ENCODE data around the gene ACAP1. TPM values are rescaled to one million over a fixed set of nuclear protein-coding genes. Genes with fewer than 3 reads are reported as not detected.

Gene ACAP1
- total RNA-seq, 1 donor from 2014 or later, result 328 TPM

DNA sequence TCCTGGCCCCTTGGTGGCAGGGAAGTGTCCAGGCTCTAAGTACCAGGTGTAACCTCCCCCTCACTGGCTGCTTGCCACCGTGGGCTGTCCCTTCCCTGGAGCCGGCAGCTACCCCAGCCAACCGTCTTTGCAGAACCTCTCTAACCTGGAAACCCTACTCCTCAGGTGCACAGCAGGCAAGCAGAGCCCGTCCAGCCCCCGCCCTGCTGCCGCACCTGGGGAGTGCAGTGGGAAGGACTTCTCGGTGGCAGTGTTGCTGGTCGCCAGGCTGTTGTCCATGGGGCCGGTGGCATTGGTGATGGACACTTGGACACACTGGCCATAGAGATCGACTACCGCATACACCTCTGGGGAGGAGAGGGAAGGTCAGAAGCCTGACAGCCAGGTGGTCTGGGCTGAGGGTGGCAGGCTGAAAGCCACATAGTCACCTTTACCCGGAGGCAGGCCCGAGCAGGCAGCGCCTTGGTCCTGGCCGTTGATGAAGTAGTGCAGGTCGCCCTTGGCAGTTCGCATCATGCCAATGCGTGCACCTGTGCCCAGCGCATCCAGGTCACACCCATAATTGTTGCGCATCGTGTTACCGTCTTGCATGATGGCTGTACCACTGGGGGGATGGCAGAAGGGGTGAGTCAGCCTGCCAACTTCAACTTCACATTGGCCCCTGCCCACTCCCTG lies 13.7 kb upstream of the ACAP1 start:
- Mint-ChIP-seq H3K4me3 (no peak overlapping the region), H3K27me3 (no peaks in the 10 kb centered on the region), H3K9me3 (no peaks in the 10 kb centered on the region), H3K4me1 (peaks cover 3% of the 10 kb centered on the region), H3K27ac (no peak overlapping the region), H3K36me3 (ENCODE audit: low read depth) (peaks cover 82% of the 10 kb centered on the region)
- TF ChIP-seq, protein P1, sequence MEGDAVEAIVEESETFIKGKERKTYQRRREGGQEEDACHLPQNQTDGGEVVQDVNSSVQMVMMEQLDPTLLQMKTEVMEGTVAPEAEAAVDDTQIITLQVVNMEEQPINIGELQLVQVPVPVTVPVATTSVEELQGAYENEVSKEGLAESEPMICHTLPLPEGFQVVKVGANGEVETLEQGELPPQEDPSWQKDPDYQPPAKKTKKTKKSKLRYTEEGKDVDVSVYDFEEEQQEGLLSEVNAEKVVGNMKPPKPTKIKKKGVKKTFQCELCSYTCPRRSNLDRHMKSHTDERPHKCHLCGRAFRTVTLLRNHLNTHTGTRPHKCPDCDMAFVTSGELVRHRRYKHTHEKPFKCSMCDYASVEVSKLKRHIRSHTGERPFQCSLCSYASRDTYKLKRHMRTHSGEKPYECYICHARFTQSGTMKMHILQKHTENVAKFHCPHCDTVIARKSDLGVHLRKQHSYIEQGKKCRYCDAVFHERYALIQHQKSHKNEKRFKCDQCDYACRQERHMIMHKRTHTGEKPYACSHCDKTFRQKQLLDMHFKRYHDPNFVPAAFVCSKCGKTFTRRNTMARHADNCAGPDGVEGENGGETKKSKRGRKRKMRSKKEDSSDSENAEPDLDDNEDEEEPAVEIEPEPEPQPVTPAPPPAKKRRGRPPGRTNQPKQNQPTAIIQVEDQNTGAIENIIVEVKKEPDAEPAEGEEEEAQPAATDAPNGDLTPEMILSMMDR (IDR thresholded peaks at IDR 0.05), result no peak
- POLR2A ChIA-PET, result interaction anchor here (0.8 to 1.5 kb wide), 2 partner anchors 14 to 27 kb away, joined by 3 to 4 read pairs; partner anchors contain the start of gene ACAP1
- ATAC-seq (ENCODE audit: low read depth), result no peak
- no peak for DNase-seq
- intact Hi-C loops (cut with micrococcal nuclease), result no loop called here
- CTCF ChIA-PET, result interaction anchor here (0.9 kb wide), 1 partner anchor 24 kb away, joined by 3 read pairs; no protein-coding TSS in a partner anchor

DNA sequence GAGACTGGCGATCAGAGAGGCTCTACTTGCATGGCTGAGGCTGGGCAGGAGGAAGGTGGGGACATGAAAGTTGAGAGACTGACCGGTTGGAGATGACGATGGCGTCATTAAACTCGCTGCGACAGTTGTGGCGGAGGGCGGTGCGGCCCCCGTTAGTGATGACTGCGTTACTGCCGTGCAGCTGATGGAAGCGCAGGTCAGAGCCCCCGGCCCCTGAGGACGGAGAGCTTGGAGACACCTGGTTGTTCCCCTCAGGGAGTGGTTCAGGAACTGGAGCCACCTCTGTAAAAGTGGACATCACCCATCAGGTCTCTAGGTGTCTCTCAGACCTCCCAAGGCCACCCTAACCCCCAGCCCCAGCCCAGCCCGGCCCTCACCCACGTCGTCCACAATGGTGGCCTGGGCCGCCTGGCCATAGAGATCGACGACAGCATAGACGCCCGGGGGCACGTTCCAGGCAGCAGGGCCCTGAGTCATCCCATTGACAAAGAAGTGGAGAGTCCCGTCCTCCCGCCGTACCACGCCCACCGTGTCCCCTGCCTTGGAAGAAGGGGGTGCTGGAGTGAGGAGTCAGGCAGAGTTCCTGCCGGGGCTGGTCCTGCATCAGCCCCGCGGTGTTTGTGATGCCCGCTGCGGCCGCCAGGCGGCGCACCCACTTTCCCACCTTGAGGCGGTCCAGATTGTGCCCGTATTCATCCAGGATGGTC lies 12.4 kb upstream of the ACAP1 start:
- POLR2A ChIA-PET, result interaction anchor here (0.9 to 1.3 kb wide), 3 partner anchors 8 to 27 kb away, joined by 3 to 7 read pairs (median 4); partner anchors contain the start of gene ACAP1
- intact Hi-C loops (cut with micrococcal nuclease), result loop anchor here (1.0 kb wide), 3 partner anchors 21 to 43 kb away; partner anchors contain the start of genes KCTD11 and SLC2A4
- peaks cover 71% of the 10 kb centered on the region for H3K36me3 Mint-ChIP-seq (ENCODE audit: low read depth)
- H3K4me1 Mint-ChIP-seq, result peaks cover 15% of the 10 kb centered on the region
- H3K27me3 Mint-ChIP-seq, result no peaks in the 10 kb centered on the region
- DNase-seq, result peak; percentile 62
- peak; percentile 41 for ATAC-seq (ENCODE audit: low read depth)
- CTCF ChIA-PET, result interaction anchor here (0.7 to 2.2 kb wide), 6 partner anchors 10 to 26 kb away, joined by 3 to 18 read pairs (median 5); partner anchors contain the start of gene ACAP1
- H3K27ac Mint-ChIP-seq, result no peak overlapping the region
- TF ChIP-seq, protein P1 (IDR thresholded peaks at IDR 0.05), result peak; percentile 64
- H3K4me3 Mint-ChIP-seq, result no peak overlapping the region
- H3K9me3 Mint-ChIP-seq, result no peaks in the 10 kb centered on the region

DNA sequence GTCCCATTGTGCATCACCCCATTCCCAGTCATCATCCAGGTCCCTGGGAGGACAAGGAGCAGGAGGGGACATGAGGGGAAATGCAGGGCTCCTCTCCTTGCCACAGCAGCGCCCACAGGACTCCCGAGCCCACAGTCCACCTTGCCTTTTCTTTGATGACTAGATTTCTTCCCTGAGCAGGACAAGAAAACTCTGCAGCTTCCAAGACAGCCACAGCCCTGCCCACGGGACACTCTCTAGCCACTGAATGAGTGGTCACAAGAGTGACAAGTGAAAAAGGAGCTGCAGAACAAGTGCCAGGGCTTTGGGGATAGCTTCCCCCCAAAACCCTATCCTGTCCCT lies 11.9 kb upstream of the ACAP1 start:
- TF ChIP-seq, protein P1 (IDR thresholded peaks at IDR 0.05), result no peak
- ATAC-seq (ENCODE audit: low read depth) (no peak), DNase-seq (no peak)
- Mint-ChIP-seq H3K36me3 (ENCODE audit: low read depth) (peaks cover 72% of the 10 kb centered on the region), H3K9me3 (no peaks in the 10 kb centered on the region), H3K27me3 (no peaks in the 10 kb centered on the region), H3K27ac (no peak overlapping the region), H3K4me3 (no peak overlapping the region), H3K4me1 (peaks cover 16% of the 10 kb centered on the region)
- ChIA-PET POLR2A (interaction anchor here (0.7 to 3.6 kb wide), 6 partner anchors 8 to 27 kb away, joined by 3 to 20 read pairs (median 4); partner anchors contain the start of gene ACAP1), CTCF (interaction anchor here (0.7 to 2.2 kb wide), 8 partner anchors 9 to 151 kb away, joined by 3 to 18 read pairs (median 3); partner anchors contain the start of genes ACAP1 and GPS2)
- intact Hi-C loops (cut with micrococcal nuclease), result loop anchor here (1.0 kb wide), 3 partner anchors 21 to 43 kb away; partner anchors contain the start of genes KCTD11 and SLC2A4

DNA sequence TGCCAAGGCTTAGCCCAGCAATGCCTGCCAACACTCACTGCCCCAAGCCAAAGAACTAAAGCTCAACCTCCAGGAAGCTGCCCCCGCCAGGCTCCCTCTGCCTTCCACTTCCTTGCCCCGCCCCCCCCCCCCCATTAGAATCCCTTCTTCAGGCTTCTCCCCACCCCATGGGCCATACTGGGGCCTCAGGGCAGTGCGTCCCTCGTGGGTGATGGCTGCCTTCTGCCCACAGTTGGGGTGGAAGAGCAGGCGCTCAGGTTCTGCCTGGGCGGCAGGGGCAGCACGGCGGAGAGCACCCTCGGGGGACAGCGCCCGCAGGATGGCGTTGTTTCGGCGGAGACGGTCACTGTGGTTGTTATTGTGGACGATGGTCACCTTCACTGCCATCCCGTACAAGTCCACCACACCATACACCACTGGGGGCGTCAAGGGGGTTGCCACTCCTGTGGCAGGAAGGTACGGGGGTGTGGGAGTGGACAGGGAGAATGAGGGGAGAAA lies 11.2 kb upstream of the ACAP1 start:
- TF ChIP-seq, protein P1 (IDR thresholded peaks at IDR 0.05), result no peak
- Mint-ChIP-seq H3K27ac (no peak overlapping the region), H3K36me3 (ENCODE audit: low read depth) (peaks cover 76% of the 10 kb centered on the region), H3K27me3 (no peaks in the 10 kb centered on the region), H3K4me3 (no peak overlapping the region), H3K4me1 (peaks cover 22% of the 10 kb centered on the region), H3K9me3 (no peaks in the 10 kb centered on the region)
- intact Hi-C loops (cut with micrococcal nuclease), result no loop called here
- ATAC-seq (ENCODE audit: low read depth) (no peak), DNase-seq (no peak)
- ChIA-PET CTCF (interaction anchor here (0.6 to 2.2 kb wide), 9 partner anchors 9 to 151 kb away, joined by 3 to 18 read pairs (median 3); partner anchors contain the start of genes ACAP1 and GPS2), POLR2A (interaction anchor here (0.7 to 3.6 kb wide), 5 partner anchors 9 to 26 kb away, joined by 3 to 20 read pairs (median 3); partner anchors contain the start of gene ACAP1)
